CD4-positive, alpha-beta T cell treated with Interleukin-1 beta for 1 hour (primary cell): ENCODE measurements around the gene PRRC2B.
"Not testable (repeated sequence)": the region's sequence is repeated elsewhere in the genome, so short reads cannot be mapped to it uniquely, and the experiment has no call there.

ENCODE experiments used
- DNase-seq, 2 donors: peaks; one replicate each; pipeline ENCODE4 v3.0.0-alpha.2; 2020 to 2022

PRRC2B gene

DNA sequence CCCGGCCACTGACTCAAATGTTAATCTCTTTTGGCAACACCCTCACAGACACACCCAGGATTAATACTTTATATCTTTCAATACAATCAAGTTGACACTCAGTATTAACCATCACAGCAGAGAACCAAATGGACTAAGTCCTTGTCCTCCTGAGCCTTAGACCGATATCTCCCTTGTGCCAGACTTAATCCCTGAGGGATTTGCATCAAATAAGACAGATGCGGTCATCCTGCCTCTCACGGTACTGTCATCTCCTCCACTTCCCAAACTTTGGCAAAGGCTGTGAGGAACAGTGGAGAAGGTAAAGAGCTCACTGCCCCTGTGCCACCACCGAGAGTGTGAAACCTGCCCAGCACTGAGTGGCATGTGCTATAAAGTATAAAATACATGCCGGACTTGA, 6.5 kb upstream of the PRRC2B start:
- no peak for DNase-seq

DNA sequence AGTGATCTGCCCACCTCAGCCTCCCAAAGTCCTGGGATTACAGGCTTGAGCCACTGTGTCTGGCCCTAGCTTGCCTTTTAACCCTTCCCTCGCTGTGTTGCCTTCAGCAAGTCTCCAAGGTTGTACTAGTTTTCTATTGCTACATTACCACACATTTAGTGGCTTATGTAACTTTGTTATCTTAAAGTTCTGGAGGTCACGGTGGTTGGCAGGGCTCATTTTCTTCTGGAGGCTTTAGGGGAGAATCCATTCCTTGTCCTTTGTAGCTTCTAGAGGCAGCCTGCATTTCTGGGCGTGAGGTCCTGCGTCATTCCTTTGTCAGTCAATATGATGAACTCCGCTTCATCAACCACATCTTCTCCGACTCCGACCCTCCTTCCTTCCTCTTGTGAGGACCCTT, 2.9 kb upstream of the PRRC2B start:
- DNase-seq: no peak

DNA sequence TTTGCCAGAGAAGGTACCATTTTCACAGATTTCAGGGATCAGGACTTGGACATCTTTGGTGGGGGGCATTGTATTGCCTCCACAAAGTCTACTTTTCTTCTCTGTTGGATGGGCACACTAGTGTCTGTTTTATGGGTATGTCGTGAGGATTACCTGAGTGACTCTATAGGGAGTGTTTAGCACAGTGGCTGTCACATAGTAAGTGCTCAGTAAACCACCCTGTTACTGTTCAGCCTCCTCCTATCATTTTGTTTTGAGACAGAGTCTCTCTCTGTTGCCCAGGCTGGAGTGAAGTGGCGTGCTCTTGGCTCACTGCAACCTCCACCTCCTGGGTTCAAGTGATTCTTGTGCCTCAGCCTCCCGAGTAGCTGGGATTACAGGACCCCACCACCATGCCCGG, 2.4 kb upstream of the PRRC2B start:
- no peak for DNase-seq

DNA sequence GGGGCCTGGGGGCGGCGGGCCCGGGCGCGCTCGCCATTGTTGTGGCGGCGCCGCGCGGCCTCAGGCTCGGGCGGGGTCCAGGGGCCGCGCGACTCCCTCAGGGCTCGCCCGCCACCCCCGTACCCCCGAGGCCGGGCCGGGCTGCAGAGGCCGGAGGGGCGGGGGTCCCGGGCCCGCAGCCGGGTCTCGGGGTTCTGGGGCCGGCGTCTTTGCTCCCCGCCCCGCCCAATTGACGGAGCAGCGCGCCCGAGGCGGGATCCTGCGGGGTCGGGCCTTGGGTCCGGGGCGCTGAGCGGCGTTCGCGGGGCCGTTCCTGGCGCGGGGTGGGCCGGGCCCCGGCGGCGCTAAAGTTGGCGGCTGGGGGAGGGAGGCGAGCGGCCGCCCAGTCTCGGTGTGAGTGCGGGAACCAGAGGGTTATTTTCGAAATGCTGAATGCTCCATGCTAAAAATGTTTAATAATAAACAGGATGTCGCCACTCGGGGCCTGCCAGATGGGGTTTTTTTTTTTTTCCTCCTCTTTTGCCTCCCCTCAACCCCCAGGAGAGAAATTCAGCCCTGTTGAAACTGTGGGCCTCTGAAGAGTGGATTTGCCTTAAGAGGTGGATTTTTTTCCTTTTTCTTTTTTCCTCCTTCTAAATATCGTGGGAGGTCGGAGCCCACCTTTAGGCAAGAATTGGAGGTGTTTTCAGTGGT, 724 bp downstream of the PRRC2B start:
- peak; percentile 50 to 52 for DNase-seq

GRCh38 chr9:131395157-131396098, 1.5 kb downstream of the PRRC2B start:
- DNase-seq: peak; percentile 79

DNA sequence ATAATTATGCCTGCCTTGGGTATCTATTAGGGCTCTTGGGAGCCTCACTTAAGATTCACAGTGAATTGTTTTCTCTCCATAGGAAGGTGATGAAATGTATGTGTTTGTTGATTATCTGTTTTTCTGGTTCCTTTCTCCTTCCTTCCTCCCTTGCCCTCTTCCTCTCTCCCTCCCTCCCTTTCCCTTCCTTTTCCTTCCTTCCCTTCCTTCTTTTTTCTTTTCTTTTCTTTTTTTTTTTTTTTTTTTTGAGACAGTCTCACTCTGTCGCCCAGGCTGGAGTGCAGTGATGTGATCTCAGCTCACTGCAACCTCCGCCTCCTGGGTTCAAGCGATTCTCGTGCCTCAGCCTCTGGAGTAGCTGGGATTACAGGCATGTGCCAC, 2.2 kb downstream of the PRRC2B start:
- not testable (repeated sequence) for DNase-seq

- DNase-seq: no peak
Measured at GRCh38 chr9:131396626-131397025, 2.7 kb downstream of the PRRC2B start.

DNA sequence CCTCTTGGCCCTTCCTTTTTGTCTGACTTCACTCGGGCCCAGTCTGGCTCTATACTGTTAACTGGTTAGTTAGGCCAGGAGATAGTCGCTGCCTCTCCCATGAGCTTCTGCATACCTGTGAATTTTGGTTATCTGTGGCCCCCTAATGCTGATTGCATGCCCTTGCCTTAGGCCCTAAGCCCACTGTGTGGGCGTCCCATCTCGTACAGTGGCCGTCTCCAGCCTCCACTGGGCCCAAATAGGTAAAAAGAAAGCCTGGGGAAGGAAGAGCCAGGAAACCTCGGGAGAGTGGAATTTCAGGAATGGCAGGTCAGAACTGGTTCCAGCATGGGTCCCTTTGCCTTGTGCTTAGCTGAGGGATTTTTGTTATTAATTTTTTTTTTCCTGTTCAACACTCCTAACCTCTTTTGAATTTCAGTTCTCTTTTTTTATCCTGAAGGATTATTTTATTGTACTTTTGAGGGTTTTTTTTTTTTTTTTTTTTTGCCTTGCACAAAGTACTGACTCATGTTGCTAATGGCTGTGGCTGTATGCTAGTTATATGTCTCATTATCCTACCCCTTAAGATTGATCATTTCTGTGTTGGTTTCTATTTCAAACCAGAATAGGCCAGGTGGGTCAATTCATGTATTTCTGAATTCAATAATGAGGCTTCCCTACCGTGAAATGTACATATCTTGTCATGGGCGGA, 3.4 kb downstream of the PRRC2B start:
- no peak for DNase-seq

DNA sequence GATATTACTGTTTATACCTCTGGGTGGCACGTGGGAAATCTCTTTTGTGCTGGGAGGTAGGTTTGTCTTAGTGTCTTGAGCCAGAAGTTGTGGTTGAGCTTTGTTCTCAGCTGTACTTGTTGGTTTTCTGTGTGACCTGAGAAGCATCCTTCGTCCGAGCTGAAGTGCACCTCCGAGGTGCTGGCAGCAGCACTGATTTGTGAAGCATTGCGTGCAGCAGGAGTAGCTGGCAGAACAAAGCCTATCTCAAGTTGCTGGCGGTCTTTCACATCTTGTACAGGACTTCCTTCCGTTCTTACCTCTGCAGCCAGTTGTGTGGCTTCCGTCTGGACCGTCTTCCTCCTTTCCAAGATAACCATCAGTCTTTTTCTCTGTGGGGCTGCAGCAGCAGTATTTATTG, 4.3 kb downstream of the PRRC2B start:
- peak; percentile 67 to 81 for DNase-seq

DNA sequence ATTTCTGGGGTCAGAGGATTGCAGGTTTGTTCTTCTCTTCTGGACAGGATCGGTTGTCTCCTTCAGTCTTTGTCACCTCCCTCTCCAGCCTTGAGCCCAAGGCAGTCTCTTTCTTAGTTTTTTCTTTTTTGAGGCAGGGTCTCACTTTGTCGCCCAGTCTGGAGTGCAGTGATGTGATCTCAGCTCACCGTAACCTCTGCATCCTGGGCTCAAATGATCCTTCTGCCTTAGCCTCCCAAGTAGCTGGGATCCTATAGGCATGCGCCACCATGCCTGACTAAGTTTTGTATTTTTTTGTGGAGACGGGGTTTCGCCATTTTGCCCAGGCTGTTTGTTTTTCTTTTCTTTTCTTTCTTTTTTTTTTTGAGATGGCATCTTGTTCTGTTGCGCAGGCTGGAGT, 6.1 kb downstream of the PRRC2B start:
- no peak for DNase-seq

GRCh38 chr9:131400627-131401026, 6.7 kb downstream of the PRRC2B start:
- no peak for DNase-seq

- no peak for DNase-seq
Measured at GRCh38 chr9:131402073-131402472, 8.2 kb downstream of the PRRC2B start.

- DNase-seq: no peak
Measured at GRCh38 chr9:131402738-131403492, 9.0 kb downstream of the PRRC2B start.

GRCh38 chr9:131403493-131403773, 9.5 kb downstream of the PRRC2B start:
- DNase-seq: no peak

DNA sequence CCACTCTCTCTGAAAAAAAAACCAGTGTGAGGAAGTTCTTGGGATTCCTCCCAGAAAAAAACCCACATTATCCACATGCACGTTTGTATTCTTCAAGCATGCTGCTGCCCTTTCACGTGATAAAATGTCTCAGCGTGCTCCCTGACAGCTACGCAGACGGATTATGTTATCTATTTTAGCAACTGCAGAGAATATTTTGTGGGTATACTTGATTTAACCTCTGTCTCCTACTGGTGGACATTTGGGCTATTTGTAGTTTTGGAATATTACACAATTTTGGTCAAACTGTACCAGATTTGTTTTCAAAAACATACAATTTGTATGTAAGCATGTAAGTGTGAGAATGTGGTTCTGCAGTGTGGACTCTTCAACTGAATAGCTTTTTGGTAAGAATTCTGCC, 10.7 kb downstream of the PRRC2B start:
- no peak for DNase-seq

DNA sequence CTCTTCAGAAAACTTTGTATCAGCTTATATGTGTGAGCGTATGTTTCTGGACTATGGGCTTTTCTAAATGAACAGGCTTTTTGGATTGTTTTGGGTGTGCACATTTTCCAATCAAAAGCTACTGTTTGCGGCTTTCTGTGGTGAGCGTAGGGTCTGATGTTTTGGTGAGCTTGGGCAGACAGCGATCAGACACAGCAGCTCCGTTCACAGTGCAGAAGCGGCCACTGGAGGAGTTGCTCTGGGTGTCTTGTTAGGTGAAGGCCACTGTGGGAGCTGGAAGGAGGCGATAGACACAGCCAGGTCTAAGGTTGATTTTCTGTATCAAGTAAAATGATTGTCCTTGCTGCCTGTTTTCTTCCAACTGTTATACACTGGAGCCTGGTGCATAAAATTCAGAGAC, 11.1 kb downstream of the PRRC2B start:
- DNase-seq: no peak

- no peak for DNase-seq
Measured at GRCh38 chr9:131405428-131405827, 11.5 kb downstream of the PRRC2B start.

DNA sequence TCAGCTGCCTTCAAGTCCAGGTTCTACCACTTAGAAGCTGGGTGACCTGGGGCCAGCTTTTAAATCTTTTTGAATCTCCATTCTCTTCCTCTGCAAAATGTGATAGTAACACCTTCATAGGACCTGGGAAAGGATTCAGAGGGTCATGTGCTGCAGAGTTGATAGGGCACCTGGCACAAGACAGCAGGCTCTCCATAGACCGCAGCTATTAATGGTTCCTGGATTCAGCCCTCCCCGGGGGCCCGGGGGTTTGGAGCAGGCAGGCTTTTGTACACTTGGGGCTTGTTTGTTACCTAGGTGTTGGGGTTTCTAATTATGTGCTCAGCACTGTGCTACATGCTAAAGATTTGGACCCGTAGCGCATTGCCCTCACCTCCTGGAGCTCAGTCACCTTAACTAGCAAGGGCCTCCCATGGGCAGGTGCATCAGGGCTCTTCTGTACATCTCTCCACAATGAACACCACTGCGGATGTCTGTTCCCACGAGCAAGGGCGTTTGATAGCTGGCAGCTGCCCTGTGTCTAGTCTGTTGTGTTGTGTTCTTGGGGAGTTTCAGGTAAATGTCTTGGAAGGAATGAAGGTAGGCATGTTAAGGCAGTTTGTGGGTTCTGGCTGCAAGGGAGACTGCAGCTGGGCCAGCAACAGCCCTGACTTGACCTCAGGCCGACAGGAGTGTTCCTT, 12.1 kb downstream of the PRRC2B start:
- no peak for DNase-seq

DNA sequence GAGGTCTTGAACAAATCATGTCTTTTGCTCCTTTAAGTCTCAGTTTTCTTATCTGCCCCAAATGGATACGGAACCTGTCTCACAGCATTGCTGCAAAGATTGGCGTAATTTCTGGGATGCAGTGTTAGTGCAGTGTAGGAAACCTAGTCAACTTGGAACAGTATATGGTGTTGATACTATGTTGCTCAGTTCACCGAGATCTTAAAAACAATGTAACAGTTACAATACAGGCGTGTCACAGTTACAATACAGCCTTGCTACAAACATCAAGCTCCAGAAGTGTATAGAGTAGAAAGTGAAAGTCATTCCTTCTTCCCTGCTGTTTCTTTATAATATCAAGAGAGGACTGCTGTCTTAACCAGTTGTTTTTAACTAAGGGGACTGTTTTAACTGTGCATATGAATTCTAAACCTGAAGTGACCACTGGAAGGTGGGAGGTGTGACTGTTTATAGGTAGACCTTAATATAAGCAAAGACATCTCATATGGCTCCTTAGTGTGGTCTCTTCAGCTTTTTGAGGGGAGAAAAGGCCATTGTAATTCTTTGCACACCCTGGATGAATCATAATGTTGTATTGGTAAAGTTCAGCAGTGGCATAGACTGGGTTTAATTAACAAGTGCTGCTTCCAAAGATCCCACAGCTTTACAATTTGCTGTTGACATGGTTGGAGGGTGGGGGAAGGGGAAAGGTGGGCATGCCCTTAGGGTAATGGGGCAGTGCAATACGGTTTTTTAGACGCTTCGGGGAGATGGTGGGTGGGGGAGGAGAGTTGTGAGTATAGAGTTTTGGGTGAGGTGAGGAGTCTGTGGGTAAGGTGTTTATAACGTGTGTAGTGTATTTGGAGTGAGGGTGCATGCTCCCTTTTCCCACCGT, 12.9 kb downstream of the PRRC2B start:
- DNase-seq: peak; percentile 8 to 24

DNA sequence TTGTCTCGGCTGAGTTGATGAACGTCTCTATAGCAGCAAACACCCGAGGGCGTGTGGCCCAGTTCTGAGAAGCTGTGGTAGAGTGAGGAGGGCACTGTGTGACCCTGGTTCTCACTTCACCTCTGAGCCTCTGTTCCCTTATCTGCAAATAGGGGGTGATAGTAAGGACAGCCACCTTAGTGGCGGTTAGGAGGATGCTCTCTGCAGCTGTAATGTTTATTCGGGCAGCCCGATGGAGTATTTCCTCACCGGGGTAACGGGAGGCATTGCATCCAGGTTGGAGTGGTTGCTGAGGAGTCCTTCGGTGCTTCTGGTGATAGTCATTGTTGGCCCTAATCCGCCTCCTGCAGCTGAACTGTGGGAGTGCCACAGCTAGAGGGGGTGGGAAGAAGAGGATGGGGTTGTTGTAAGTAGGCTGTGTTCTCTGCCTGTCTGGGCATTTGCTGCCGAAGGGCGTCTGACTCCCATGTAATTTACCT, 13.9 kb downstream of the PRRC2B start:
- peak; percentile 54 to 63 for DNase-seq

DNA sequence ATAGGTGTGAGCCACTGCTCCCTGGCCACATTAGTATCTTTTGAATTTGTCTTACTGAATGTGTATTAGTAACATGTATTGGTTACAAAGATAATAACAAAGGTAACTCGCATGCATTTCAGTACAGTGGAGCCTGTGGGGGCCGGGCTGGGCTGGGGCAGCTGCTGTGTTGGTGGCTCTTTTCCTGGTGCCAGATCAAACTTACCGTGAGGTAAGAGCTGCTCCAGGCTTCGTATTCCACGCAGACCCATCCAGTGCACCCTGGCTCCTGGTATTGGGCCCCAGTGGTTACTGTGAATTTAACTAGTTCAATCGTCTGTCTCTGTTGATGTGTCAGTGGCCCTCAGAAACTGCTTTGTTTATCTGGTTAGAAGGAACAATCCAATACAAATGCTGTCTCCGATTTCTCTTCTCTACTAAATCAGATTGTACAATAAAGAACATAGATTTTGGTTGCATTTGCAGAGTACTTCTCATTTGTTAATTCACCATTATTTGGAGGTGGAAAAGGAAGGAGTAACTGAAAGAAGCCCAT, 15.6 kb downstream of the PRRC2B start:
- no peak for DNase-seq
